CD4-positive, alpha-beta T cell treated with Interferon gamma for 1 hour (primary cell): ENCODE measurements around the gene CUL7.
"Not testable (repeated sequence)": the region's sequence is repeated elsewhere in the genome, so short reads cannot be mapped to it uniquely, and the experiment has no call there.

Experiments
- DNase-seq: peaks from one replicate; pipeline ENCODE4 v3.0.0-alpha.2; 2020

CUL7 gene

DNA sequence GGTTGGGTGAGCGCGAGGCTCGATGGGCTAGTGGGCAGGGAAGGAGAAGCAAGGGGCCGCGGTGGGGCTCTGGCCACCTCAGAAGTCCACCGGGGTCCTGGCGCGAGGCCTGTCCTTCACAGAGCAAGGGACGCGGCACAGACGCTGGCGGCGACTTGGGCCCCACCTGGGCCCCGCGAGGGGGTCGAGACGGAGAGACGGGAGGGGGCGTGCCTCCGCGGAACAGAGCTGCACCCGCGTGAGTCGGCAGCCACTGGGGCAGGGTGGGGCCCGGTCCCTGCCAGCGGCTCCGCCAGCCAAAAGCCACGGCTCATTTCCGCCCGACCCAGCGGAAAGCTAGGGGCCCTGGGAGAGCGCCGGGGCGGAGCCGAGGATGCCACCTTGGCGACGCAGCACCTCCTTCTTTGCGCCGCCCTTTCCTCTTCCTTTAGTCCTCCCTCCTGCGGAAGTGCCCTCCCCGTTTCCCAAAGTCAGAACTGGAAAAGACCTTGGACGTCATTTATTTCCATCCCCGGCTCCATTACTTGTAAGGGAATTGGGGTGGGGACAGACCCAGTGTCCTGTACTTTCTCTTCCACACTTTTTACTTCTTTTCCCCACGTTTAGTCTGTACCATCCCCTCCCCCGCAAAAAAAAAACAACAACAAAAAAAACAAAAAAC lies at the start of gene CUL7:
Gene CUL7 (minus strand): TSS at position 307 of the 661 bp plus-strand sequence. CDS start 1,063 bp downstream, outside the sequence.
- DNase-seq = peak; percentile 85

GRCh38 chr6:43101497-43101896 lies 47.8 kb upstream of the CUL7 start:
- no peak for DNase-seq

DNA sequence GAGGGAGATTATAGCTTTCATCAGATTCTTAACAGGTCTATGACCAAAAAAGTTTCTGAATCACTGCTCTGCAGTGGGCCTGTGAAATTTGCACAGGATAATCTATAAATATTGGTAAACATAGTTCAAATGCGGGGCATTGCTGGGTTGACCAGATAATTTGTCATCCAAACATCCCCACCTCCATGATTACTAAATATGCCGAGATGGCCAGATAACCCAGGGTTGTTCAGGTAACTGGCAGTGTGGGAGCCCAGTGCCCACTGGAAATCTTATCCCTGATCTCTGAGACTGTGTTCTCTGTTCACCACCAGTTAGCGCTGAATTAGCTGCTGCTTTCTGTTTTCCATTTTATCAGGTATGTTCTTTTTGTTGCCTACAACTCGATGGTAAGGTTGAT lies 43.9 kb upstream of the CUL7 start:
- no peak for DNase-seq

- DNase-seq = no peak
Observed at GRCh38 chr6:43097098-43097489, 43.4 kb upstream of the CUL7 start.

GRCh38 chr6:43096451-43097097 lies 42.9 kb upstream of the CUL7 start:
- no peak for DNase-seq

DNA sequence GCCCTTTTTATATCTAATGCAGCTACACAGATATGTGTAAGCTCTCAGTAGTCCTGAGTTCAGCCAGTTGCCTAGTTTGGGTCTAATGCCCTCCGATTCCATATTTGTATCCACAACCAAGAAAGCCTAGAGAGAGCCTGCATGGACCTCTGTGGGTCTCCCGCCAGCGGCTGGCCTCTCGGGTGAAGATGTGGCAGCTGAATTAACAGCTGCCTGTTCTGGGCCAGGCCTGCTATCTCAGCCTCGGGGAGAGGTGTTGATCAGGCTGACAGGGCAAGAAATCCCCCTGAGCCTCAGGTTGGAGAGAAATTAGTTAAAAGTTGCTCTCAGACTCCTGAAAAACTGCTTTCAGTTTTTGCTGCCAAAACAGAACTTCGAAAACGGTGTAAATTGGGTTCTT lies 42.3 kb upstream of the CUL7 start:
- DNase-seq = no peak

GRCh38 chr6:43093436-43094289 lies 40.0 kb upstream of the CUL7 start:
- no peak for DNase-seq

DNA sequence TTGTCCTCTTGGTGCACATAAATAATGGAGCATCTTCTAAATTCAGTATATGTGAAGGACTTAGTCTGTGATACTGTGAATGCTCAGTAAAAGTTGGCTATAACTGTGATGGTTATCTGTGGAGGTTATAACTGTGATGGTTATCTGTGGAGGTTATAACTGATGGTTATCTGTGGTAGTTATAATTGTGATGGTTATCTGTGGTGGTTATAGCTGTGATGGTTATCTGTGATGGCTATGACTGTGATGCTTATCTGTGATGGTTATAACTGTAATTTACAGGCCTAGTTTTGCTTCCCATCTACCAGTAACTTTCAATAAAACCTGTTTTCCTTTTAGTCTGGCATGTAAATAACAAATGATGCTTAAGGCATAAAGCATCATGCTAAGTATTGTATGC lies 39.0 kb upstream of the CUL7 start:
- no peak for DNase-seq

DNA sequence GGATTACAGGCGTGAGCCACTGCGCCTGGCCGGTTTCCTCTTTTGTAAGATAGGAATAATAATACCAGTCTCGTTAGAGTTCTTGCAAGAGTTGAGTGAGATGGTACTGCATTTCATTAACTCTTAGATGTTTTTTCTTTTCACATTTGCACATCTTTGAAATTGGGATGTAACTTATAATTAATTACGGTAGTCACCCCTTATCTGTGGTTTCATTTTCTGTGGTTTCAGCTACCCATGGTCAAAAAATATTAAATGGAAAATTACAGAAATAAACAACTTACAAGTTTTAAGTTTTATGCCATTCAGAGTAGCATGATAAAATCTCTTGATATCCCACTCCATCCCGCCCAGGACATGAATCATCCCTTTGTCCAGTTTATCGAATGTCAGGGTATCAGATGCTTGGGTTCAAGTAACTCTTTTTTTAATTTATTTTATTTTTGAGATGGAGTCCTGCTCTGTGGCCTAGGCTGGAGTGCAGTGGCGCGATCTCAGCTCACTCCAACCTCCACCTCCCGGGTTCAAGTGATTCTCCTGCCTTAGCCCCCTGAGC lies 37.9 kb upstream of the CUL7 start:
- DNase-seq = no peak

DNA sequence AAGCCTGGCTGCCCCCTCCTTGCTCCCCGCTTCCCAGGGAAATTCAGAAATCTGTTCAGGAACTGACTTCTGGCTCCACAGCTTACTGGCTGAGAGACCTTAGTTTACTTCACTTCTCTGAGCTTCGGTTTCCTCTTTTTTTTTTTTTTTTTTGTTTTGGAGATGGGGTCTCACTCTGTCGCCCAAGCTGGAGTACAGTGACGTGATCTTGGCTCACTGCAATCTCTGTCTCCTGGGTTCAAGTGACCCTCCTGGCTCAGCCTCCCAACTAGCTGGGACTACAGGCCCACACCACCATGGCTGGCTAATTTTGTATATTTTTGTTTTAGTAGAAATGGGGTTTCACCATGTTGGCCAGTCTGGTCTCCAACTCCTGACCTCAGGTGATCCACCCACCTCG lies 37.4 kb upstream of the CUL7 start:
- no peak for DNase-seq

DNA sequence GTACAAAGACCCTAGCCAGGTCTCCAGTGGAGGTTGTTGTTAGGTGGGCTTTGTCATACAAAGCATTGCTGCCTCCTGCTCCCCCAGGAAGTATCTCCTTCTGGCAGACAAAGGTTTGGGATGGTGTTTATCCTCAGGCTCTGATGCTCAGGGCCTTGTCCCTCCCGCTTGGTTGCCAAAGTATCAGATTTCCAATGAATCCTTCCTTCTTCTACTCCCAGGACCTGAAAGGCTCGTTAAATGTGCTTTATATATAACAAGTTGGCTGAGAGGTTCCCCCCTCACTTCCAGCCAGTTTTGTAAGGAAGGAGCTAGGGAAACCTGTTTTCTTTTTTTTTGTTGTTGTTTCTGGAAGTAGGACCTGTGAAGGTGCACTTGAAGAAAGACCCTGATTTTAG lies 36.9 kb upstream of the CUL7 start:
- no peak for DNase-seq

DNA sequence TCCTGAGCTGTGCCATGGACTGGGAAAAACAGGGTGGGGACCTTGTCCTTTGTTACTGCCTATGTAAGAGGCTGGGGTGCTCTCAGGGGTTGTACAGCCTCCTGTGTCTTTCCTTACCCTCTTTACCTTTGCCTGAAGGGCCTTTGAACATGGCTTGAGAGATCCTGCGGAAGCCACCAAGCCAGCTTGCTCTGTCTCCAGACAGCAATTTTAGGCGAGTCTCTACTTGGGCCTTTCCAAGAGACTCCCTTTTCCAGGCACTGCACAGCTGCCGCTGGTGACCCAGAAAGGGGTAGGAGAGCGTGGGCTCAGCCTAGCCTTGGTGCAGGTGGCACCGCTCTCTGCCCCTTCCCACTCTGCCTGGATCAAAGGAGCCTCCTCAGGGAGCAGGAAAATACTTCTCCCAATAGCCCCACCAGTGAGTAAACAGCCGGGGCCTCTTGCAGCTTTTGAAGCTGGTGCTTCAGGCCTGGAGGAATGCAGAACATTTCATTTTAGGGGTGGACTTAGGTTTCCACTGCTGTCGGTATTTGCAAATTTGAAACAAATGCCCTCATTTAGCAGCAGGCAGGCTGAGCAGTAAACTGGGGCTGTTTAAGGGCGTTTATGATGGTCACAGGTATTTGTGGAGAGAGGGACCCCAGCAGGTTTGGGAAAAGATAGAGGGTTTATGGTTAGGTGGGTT lies 36.4 kb upstream of the CUL7 start:
- DNase-seq = no peak

GRCh38 chr6:43089467-43089866 lies 35.8 kb upstream of the CUL7 start:
- no peak for DNase-seq

GRCh38 chr6:43088654-43089056 lies 35.0 kb upstream of the CUL7 start:
- no peak for DNase-seq

GRCh38 chr6:43086022-43086658 lies 32.5 kb upstream of the CUL7 start:
- DNase-seq = no peak

DNA sequence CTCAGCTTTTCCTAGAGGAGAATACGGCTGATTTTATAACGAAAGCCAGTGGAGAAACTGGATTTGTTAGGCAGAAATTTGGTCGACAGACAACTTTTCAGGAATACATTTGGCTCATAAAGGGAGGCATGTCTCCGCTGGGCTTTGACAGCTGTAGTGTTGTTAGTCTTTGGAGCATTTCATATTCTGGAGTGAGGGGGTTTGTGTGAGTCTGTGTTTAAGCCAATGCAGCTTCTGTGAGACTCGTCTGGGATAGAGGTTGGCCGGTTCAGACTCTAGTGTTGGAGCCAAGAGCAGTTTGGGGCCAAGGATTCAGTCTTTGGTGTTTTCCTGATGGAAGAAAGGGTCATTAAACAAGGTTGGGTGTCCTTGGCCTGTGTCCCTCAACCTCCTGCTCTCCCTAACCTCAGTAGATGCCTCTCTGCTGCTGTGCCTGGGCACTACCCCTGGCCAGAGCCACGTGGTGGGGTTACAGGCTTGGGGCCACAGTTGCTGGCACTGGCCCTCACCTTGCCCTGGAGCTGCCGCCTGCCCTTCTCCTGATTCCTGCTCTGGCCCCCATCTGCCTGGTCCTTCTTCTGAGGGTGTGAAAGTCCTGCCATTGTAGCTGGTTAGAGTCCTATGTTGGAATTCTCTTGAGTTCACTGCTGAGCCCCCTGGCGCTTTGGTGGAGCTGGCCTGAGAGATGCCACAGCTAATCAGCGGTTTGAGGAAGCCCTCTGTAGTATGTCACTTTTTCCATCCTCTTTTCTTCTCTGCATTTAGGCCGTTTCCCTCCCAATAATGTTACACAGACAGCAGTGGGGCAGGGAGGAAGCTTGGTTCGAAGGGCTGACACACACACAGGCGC lies 29.4 kb upstream of the CUL7 start:
- DNase-seq = no peak

DNA sequence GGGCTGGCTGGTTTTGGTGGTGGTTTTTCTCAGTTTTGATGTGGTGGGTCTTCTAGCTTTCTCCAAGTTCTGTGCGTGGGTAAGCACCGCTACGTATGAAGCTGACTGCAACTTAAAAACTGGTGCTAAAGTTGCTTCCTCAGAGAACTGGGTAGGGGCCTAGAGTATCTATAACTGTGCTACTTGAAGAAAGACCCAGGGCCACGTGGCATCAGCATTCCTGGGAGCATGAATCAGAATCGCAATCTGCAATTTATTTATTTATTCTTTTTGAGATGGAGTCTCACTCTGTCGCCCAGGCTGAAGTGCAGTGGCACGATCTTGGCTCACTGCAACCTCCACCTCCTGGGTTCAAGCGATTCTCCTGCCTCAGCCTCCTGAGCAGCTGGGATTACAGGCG lies 28.3 kb upstream of the CUL7 start:
- DNase-seq = not testable (repeated sequence)

- no peak for DNase-seq
Observed at GRCh38 chr6:43081043-43081442, 27.4 kb upstream of the CUL7 start.

DNA sequence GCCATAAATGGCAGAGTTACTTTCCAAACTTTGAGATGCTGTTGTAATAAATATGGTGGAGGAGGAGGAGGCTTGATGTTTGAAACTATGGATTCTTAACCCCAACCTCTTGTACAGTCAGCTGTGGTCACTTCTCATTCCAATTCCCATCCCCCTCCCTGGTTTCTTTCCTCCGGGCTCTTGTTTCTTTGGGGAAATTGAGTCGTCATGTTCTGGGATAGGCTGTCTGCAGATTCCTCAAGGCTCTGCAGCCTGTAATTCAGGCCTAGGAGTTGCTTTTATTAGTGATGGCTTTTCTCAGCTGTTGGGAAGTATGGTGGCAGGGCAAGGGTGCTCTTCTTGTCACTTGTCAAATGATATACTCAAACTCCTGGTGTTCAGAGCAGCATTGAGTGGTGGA lies 25.0 kb upstream of the CUL7 start:
- no peak for DNase-seq

DNA sequence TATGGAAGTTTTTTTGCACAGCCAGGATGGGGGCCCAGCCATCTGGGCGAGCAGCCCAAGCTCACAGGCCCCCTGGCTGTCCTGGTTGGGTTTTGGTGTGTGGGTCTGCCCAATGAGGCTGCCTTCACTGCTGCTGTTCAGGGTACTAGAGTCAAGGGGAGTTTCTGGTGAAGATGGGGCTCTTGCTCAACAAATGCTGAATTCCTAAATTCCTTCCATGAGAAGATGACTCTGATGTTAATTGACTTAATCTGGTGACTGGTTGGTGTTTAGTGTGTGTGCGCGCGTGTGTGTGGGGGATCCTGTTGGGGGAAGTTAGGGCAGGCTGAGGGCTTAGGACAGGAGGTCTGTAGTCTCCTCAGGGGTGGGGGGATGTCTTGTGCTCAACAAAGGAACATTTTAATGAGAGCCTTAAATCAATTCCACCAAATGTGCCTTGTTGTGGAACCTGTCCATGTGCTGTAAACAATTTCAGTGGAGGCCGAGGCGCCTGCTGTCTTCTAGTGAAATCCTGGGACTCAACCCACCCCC lies 24.4 kb upstream of the CUL7 start:
- DNase-seq = no peak

- no peak for DNase-seq
Observed at GRCh38 chr6:43077333-43077809, 23.7 kb upstream of the CUL7 start.
